ENCODE measurements around the gene TREX2. TPM values are rescaled to one million over a fixed set of nuclear protein-coding genes. Genes with fewer than 3 reads are reported as not detected.
A peak's percentile ranks its signal among the peaks of the same experiment; 100 is the strongest.

TREX2 gene
- total RNA-seq, 1 experiment from 2014 or later, result 1.6 TPM

DNA sequence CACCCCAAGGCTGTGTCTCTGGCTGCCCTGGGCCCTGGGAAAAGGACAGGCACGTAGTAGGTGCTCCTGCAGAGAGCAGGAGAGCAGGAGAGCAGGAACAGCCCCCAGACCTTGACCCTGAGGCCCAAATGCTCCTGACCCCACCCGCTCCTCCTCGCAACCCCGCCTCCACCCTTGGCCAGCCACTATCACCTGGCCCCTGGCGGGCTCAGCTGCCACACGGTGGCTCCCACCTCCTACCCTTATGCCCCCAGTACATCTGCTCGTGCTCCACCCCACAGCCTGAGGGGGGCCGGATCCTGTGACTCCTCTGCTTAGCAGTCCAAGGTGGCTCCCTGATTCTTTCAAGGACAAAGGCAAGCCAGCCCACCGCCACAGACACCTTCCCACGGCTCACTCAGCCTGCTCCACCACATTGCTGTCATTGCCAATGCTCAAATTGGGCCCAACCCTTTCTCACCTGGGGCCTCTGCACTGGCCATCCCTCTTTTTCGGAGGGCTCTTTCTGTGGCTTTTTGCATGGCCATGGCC is 30.0 kb upstream of the TREX2 start:
- DNase-seq (ENCODE audit: low read depth), result no peak

DNA sequence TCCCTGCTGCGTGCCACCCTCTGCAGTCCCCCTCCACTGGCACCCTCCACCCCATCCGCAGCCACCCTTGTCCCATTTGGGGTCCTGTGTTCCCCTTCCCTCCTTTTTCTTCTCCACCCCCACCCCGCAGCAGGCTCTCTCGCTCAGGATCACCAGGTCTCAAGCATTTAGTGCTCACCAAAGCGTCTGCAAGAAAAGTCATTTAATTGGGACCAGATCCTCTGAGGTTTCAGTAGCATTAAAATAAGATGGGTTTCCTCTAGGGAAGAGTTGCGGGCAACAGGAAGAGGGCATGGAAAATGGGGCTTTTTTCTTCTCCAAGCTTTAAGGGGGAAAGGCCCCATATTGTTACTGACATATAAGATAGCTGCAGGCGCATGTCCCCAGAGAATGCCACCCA is 29.4 kb upstream of the TREX2 start:
- no peak for DNase-seq (ENCODE audit: low read depth)

DNA sequence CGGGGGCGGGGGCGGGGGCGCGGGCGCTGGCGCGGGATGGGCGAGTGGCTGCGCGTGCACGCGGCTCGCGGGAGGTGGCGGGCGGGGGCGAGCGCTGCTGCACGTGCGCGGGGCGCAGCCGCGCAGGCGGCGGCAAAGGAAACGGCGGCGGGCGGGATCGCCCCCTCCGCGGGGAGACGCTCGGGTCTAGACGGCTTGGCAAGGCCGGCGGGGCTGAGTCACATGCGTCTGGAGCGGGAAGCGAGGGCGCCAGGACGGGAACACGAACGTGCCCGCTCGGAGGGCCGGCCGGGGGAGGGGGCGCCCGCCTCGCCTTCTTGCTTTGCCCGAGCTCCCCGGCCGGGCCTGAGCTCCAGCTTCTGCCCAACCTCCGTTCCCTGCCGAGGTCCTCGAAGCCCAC is 28.9 kb upstream of the TREX2 start:
- DNase-seq (ENCODE audit: low read depth), result peak; percentile 69

DNA sequence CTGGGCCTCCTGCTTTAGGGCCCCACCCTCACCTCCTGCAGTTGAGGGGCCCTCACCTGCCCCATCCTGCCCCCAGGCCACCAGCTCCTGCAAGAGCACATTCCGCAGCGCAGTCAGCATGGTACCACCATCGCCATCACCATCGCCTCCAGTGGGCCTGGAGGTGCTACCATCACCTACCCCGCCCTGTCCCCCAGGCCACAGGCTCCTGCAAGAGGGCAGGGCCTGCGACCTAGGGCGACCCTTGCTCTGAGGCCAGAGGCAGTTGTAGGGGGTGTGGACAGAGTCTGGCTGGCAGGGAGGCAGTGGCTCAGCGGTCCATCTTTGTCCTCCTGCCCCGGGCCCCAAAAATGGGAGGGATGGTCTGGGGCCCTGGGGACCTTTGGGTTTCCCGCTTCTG is 28.4 kb upstream of the TREX2 start:
- DNase-seq (ENCODE audit: low read depth), result no peak

DNA sequence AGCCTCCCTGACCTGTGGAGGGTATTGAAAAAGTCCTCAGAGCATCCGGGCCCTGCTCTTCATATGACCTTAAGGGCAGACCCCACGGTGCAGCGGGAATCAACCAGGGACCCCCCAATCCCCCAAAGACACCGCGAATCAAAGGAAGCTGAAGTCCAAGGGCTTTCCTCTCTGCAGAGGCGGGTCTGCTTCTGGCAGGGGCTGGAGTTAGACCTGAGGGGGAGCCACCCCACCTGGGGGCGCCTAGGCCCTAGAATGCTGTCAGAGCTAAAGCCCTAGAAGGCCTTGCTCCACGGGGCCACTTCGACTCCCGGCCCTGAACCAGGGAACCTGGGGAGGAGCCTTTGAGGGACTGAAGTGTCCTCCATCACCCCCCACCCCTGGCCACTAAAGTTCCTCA is 27.3 kb upstream of the TREX2 start:
- DNase-seq (ENCODE audit: low read depth), result no peak

DNA sequence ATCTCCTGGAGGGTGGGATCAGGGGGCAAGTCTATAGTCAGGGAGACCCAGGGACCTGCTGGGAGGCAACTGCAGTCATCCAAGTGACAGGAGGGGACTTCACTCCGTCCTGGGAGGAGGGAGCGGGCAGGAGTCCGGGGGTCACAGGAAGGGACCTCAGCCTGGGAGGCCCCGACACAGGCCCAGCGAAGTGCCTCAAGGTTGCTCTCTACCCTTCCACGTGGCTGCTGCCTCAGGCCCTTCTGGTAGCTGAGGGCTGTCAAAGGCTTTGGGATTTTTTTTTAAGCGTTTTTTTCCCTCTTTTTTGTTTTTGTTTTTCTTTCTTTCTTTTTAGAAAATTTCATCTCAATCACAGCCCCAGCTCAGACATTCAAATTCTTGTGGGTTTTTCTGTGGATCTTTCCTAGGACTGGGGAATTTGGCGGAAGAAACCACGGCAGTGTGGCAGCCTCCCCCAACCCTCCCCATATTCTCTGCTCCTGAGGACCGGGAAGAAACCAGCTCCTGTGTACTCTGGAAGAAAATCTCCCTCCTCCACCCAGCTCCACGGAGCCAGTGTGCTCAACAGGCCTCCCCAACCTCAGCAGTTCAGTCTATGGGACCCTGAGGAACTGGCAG is 25.9 kb upstream of the TREX2 start:
- peak; percentile 60 for DNase-seq (ENCODE audit: low read depth)

DNA sequence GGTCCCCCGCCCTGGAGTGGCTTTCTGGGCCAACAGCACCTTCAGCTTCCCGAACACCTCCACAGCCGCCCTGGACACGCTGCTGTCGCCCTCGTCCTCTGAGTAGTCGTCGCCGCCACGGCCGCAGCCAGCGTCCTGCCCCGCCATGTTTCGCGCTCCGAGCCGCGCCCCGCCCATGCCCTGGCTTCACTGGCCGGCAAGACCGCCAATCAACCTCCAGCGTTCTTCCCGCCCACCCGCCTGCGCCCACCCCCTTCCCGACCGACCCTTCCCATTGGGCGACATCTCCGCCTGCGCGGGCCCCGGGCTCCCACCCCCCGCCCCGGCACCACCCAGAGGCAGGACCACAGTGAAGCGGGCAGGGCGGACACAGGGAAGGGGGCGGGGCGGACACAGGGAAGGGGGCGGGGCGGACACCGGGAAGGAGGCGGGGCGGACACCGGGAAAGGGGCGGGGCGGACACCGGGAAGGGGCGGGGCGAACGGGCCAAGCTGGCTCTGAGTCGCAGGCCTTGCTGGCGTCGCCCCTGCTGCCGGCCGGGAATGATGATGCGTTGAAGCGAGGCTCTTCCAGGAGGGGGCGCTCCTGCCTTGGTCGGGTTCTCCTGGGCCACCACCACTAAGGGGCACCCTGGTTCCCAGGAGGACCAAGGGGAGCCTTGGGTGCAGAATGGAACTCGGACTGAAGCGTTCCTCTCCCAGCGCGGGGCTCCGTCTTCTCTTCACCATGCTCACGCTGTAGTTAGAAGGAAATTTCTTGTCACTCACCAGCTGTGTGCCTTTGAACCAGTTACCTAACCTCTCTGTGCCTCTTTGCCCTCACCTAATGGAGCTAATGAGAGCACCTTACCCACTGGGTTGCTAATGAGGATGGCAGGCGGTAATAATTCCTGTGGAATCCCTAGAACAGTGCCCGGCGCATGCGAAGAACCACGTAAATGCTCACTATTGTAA is 24.8 kb upstream of the TREX2 start, which contains the start of gene HAUS7:
Gene HAUS7 (minus strand): TSS at position 166 of the 953 bp plus-strand sequence. CDS start 19 bp downstream, at position 147.
- DNase-seq (ENCODE audit: low read depth), result peak; percentile 90

DNA sequence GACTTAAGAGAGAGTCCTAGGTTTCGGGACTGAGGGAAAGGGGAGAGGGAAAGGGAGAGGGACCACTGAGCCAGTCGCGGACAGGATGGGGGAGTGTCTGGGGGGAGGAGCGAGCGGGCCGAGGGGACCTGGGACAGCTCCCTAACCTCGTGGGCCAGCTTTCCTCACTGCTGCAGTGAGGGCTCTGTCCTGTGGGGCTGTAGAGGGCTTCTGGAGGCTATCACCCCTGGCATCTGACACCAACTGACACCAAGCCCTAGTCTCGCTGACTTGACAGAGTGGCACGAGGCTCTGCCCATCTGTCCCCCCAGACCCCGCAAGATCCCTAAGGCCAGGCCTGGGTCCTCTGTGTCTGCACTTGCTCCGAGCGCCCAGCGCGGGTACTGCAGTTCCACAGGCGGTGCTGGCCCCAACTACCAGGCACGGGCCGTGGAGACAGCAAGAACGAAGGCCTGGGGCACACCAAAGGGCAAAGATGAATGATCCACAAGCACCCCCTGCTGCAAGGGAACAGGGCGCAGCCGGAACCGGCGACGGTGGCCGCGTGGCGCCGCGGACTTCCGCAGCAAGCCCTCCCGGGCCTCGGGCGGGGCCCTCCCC is 24.1 kb upstream of the TREX2 start:
- peak; percentile 43 for DNase-seq (ENCODE audit: low read depth)

DNA sequence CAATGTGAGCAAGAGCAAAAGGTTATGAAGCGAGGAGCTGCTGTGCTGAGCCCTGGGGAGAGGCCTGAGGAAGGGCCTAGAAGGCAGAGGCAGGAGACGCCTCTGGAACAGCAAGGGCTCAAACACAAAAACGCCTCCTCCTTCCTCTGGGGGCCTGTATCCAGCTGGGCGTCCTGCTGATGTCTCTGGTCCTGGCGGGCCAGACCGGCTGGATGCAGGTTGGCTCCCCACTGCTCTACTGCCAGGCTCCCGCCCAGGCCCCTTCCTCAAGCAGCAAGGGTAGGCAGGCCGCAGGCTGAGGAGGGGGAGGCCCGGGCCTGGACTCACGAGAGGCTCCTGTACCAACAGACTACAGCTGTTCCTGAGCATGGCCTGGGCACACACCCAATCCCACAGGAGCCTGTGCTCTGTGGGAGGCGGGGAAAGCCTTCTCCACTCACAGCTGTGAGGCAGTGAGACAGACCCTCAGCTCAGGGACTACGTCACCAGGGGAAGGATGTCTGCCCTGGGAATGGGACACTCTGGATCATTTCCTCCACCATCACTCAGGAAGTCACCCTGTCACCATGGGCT is 22.2 kb upstream of the TREX2 start:
- DNase-seq (ENCODE audit: low read depth), result no peak

DNA sequence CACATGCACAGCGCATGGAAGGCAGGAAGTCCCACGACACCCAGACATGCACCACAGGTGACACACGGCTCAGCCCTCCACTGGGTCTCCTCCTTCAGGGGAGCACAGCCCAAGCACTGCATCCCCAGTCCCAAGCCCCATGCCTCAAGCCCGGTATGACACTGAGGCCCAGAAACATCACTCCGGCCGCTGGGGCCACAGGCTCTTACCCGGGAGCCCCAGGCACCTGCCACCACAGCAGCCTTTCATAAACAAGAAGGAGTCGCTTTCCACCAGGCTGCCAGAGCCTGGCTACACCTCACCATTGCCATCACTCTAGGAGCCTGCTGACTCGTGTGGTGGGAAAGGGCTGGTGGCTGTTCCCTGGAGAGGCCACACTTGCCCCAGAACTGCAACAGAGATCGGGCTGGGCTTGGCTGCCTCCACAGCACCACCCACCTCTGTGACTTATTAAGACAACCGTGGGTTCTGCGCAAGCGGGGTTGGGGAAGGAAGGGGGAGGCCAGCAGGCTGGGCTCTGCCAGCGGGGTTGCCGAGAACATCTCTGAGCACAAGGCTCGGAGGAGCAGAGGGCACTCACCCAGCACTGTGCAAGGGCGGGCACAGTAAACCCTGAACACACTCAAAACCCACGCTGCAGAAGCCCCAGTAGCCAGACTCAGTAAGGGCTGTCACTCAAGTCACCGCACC is 20.0 kb upstream of the TREX2 start:
- no peak for DNase-seq (ENCODE audit: low read depth)

DNA sequence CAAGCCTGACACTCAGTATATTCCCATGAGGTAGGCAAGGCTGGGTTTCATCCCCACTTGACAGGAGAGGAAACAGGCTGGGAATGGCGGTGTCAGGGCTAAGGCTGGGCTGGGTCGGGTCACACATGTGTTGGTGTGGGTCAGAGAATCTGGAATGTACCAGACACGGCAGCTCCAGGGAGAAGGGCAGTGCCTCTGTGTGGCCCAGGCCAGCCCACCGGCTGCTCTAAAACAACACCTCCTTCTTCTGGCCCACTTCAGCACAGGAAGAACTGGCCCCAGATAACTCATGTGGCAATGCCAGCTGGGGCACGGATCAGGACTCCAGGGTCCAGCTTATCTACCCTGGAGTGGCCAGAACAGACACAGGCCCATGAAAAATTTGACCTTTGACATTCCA is 18.3 kb upstream of the TREX2 start:
- DNase-seq (ENCODE audit: low read depth), result no peak

DNA sequence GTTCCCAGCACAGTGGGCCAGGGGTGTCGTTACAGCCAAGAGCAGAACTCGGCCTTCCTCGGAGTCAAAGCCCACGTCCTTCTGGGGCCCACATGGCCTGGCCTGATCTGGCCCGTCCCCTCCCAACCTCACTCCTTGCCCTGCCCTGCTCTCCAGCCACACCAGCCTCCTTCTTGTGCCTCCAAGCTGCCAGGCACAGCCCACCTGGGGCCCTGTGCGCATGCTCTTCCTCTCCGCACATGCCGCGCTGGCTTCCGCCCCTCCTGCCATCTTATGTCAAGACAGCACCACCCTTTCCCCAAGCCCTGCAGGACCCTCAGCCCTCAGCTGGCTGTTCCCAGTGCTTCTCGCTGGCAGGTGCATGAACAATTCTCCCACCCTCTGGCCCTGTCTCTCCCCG is 17.7 kb upstream of the TREX2 start:
- no peak for DNase-seq (ENCODE audit: low read depth)

DNA sequence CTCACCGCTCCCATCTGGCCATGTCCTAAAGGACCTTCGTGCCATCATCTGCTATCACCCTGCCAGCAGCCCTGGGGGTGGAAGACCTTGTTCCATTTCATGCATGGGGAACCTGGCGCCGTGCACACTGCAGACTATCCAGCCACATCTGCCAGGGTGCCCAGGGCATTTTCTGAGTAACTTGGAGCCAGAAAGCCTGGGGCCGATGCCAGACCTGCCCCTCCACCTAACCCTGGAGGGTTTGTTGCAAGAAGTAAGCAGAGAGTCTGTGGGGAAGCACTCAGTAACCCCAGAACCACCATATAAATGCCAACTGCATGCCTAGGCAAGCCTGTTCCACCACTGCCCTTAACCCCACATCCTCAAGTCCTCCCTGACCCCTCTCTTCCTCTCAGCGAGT is 17.2 kb upstream of the TREX2 start:
- peak; percentile 52 for DNase-seq (ENCODE audit: low read depth)

DNA sequence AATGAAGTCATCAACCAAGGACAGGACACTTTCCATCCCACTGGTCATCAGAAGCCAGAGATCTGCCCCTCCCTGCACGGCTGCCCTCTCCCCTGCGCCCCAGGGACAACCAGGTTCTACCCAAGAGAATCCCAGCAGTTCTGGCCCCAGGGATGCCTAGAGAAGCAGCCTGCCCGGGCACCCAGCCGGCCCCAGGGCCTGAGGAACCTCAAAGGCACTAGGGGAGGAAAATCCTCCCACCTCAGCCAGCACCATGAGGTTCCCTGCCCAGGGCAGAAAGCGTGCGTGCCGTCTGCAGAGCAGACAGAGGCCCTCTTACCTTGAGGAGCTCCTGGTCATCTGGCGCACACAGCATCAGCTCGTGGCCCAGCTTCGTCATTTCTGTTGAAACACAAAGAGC is 16.4 kb upstream of the TREX2 start:
- DNase-seq (ENCODE audit: low read depth), result no peak

DNA sequence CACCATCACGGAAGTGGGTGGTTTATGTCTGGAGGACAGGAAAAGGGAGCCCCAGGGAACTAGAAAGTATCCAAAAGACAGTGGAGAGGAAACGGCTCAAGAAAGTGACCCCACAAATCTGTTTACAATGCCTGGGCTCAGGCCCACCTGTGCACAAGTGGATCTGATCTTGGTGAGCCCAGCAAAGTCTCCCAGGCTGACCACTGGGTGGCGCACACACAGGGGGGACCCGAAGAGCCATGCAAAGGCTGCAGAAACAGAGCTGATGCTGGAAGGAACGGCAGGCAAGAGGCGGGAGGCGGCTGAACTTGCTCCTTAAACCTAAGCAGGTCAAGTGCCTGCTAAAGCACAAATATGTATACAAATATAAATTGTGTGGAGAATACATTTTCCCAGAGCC is 15.0 kb upstream of the TREX2 start:
- DNase-seq (ENCODE audit: low read depth), result peak; percentile 51

DNA sequence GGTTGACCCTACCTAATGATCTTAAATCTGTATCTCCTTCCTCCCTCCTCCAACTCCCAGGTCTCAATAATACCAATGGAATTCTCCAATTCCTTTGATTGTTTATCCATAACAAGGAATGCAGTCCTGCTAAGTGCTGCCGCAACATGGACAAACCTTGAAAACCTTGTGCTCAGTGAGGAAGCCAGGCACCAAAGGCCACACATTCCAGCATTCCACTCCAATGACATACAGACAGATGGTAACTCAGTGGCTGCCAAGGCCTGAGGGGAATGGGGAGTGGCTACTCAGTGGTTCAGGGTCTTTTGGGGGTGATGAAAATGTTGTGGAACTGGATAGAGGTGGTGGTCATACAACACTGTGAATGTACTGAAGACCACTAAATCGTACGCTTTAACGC is 14.1 kb upstream of the TREX2 start:
- peak; percentile 62 for DNase-seq (ENCODE audit: low read depth)

DNA sequence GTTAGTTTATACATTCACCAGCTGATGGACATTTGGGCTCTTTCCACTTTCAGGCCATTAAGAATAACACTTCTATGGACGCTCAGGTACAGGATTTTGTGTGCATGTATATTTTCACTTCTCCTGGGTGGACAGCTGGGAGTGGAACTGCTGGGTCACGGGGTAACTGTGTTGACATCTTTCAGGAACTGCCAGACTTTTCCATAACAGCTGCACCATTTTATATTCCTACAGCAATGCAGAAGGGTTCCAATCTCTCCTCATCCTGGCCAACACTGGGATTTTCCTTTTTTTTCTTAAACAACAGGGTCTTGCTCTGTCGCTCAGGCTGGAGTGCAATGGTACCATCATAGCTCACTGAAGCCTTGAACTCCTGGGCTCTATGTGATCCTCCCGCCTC is 12.6 kb upstream of the TREX2 start:
- no peak for DNase-seq (ENCODE audit: low read depth)

DNA sequence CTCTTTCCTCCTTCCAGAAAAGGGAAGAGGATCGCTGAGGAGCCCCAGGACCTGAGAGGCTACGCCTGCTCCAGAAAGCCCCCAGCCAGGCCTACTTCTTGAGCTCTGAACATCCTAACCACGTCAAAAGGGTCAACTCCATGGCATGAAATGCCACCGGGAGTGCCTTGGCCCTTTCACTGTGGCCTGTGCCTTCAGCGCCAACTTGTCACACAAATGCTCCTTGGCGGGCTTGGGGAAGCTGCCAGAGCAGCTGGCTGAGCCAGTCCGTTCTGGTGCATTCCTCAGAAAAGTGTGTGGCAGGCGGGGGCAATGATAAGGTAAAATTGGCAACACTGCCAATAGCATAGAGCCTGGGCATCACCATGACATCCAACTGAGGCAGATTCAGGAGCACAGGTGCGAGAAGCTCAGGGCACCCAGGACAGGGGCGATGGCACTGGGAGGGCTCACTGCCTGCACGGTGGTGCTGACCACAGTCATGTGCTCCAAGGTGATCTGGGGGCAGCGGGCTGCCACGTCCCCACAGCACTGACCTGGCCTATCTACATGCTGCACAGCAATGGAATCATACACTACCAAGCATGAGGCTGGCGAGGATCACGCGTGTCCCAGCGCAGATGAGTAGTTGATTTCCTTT is 12.1 kb upstream of the TREX2 start:
- no peak for DNase-seq (ENCODE audit: low read depth)

DNA sequence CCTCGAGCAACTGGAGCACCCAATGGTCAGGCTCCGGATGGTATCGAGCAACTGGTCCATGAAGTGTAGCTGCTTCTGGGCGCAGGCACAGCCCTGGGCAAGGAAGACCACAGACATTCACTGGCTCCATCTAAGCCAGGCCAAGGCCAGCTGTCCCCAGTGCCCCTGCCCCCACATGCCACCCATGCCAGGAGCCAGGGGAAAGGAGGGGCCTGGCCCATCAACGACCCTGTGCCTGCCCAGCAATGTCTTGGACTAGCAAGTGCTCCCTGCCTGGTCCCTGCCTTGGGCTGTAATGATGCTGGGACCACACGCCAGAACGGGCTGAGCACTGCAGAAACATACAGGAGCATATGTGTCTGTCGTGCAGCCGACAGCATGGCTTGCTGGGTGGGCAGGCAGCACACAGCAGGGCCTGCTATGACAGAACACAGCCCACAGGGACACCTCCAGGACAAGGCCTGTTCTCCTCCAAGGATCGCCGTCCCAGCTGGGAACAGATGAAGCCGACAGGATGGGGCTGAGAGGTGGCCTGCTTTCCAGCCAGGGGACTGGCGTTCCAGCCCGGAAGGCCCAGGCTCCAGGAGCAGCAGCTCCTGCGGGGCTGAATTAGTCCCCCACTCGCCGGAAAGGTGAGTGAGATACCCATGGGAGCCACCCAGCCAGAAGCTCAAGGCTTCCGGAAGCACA is 11.4 kb upstream of the TREX2 start:
- no peak for DNase-seq (ENCODE audit: low read depth)

DNA sequence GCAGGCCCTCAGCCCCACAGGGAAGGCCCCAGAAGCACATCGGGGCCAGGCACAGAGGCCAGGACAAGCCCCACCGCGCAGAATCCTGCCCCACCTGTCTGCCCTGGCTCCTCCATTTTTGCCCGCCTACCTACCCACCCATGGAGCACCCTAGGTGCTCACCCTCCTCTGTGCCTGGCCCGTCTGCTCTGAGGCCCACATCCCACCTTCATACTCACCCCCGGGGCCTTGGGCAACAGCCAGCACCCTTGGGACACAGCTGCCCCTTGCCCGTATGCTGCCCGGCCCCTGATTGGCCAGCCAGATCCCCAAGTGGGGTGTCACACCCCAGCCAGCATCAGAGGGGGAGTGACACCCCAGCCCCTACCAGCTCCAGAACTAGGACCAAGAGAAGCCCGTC is 10.8 kb upstream of the TREX2 start:
- no peak for DNase-seq (ENCODE audit: low read depth)
